Esophagus (tissue), 2 donors: ENCODE results near the gene HERC6. TPM values are rescaled to one million over a fixed set of nuclear protein-coding genes. Genes with fewer than 3 reads are reported as not detected.
"Not testable (repeated sequence)": the region's sequence is repeated elsewhere in the genome, so short reads cannot be mapped to it uniquely, and the experiment has no call there.

ENCODE experiments used
- H3K27ac ChIP-seq, 2 donors: one replicate each; pipeline ENCODE4 v1.5.1; 2013; ENCODE audit warnings: low read depth in 2 of 2, mild to moderate bottlenecking in 2 of 2, inconsistent platforms in 1 of 2, low read length in 1 of 2, moderate library complexity in 1 of 2
- H3K27me3 ChIP-seq, 2 donors: one replicate each; pipeline ENCODE4 v1.6.1; 2013; ENCODE audit warnings: low read length in 2 of 2, control low read depth in 1 of 2, mild to moderate bottlenecking in 1 of 2; ENCODE audit not compliant: insufficient read depth in 2 of 2, control insufficient read depth in 1 of 2
- H3K36me3 ChIP-seq, 2 donors: one replicate each; pipeline ENCODE4 v1.6.1; 2013; ENCODE audit warnings: low read length in 1 of 2; ENCODE audit not compliant: control insufficient read depth in 2 of 2, insufficient read depth in 2 of 2
- H3K4me1 ChIP-seq, 2 donors: one replicate each; pipeline ENCODE4 v1.6.1; 2013; ENCODE audit warnings: low read length in 1 of 2; ENCODE audit not compliant: control insufficient read depth in 2 of 2, insufficient read depth in 2 of 2
- H3K4me3 ChIP-seq, 2 donors: one replicate each; pipeline ENCODE4 v1.5.1; 2013; ENCODE audit warnings: low read length in 2 of 2, mild to moderate bottlenecking in 2 of 2, low read depth in 1 of 2, moderate library complexity in 1 of 2
- H3K9me3 ChIP-seq, 2 donors: one replicate each; pipeline ENCODE4 v1.6.1; 2013; ENCODE audit warnings: mild to moderate bottlenecking in 2 of 2, low read depth in 1 of 2, low read length in 1 of 2, moderate library complexity in 1 of 2; ENCODE audit not compliant: control insufficient read depth in 2 of 2, insufficient read depth in 1 of 2
- WGBS, 2 donors: extraction: QIAGEN DNeasy Blood & Tissue Kit; methylation state at CpG; one replicate each; pipeline ENCODE4 v1.1.7; 2013; 5-methylcytosine and 5-hydroxymethylcytosine counted together
- polyA plus RNA-seq, 2 donors: library from polyadenylated mRNA; stranded (reverse); fragments of 200-250 nt; gene quantifications; one replicate each; pipeline ENCODE4 v1.2.3, GENCODE V29; 2013
- donor health status: healthy with polysubstance abuse.
- donor health status: Bipolar disorder and iron deficiency.

Gene HERC6
- polyA plus RNA-seq, result 10 to 100 TPM in 1 of 2 donors, 1 to 10 TPM in 1; 8.7 to 15.6 TPM

DNA sequence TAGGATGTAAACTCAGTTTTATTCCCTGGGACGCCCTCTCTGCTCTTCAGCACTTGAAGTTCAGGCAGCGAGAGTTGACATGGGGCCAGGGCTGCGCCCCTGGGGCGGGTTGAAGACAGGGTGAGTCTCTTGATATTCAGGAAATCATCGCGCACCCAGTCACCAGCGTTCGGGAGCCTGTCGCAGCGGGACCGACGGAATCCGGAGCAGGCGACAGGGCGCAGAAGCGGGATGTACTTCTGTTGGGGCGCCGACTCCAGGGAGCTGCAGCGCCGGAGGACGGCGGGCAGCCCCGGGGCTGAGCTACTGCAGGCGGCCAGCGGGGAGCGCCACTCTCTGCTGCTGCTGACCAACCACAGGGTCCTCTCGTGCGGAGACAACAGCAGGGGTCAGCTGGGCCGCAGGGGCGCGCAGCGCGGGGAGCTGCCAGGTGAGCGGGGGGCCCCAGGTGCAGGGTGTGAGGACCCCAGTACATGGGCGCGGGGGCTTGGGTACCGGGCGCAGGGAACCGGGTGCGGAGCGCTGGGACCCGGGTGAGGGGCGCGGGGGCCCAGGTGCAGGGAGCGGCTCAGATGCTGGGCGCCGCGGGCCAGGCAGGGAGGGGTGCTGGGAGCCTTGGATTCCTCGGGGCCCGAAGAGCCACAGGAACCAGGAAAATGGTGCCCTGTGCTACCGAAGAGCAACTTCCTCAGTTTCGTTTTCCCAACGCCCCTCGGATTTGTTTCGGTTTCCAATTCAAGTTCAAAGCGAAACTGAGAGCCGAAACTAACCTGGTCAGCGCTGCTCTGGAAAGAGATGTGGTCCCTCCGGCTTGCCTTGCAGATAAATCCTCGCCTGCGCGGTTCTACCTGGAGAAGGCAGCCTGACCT lies at the start of gene HERC6:
Gene HERC6 (plus strand): TSS at position 162 of the 869 bp plus-strand sequence. CDS start 70 bp downstream, at position 232.
- no peaks in the 10 kb centered on the region for H3K9me3 ChIP-seq
- no peaks in the 10 kb centered on the region for H3K36me3 ChIP-seq
- 0 to 1% methylated on average over 61 to 62 of the region's 62 CpGs for WGBS, 2 donors
- H3K27me3 ChIP-seq, result no peaks in the 10 kb centered on the region
- H3K27ac ChIP-seq, result peak within 1 kb of the TSS; percentile 94 to 100
- H3K4me1 ChIP-seq, result no peaks in the 10 kb centered on the region
- peak within 1 kb of the TSS; percentile 88 to 100 for H3K4me3 ChIP-seq

DNA sequence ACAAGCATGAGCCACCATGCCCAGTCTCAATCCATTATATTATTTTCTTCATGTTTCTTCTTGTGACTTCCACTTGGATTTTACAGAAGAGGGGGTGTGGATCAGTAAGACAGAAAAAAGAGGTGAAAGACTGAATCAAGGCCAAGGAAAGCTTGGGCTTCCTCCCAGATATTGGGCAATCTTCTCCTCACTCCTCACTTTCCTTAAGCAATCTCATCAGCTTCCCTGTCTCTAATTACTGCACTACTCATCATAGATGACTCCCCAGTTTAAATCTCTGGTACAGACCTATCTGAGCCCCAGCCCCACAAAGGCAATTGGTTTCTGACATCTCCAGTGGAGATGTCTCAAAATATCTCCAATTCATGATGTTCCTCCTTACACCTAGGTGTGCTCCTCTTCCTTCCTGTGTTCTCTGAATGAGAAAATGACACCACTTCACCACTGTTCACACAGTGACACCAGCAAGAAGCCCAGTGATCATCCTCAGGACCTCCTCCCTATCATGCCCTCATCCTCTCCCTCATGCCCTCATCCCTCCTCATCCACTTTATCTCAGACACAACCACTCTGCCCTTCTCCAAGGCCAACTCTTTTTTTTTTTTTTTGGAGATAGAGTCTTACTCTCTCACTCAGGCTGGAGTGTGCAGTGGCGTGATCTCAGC lies 44.8 kb upstream of the HERC6 start:
- H3K36me3 ChIP-seq, result no peaks in the 10 kb centered on the region
- H3K27ac ChIP-seq, result peak overlapping the region in 1 of 2 donors; percentile 19
- WGBS, 2 donors, result 98 to 100% methylated on average over 1 of the region's 1 CpG
- no peak overlapping the region for H3K4me3 ChIP-seq
- H3K4me1 ChIP-seq, result no peaks in the 10 kb centered on the region
- no peaks in the 10 kb centered on the region for H3K27me3 ChIP-seq
- no peaks in the 10 kb centered on the region for H3K9me3 ChIP-seq

DNA sequence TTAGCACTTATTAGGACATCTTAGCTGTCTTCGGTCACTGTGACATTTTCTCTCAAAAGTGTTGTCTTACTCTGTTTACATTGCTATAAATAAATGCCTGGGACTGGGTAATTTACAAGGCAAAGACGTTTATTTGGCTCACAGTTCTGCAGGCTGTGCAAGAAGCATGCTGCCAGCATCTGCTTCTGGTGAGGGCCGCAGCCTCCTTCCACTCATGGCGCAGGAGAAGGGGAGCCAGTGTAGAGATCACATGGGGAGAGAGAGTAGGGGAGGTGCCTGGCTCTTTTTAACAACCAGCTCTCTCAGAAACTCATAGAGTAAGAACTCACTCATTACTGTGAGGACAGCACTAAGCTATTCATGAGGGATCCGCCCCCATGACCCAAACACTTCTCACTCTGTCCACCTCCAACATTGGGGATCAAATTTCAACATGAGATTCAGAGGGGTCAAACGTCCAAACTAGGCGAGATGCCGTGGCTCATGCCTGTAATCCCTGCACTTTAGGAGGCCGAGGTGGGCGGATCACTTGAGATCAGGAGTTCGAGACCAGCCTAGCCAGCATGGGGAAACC lies 43.5 kb upstream of the HERC6 start:
- Histone ChIP-seq H3K4me3 (no peak overlapping the region), H3K36me3 (no peaks in the 10 kb centered on the region), H3K4me1 (no peaks in the 10 kb centered on the region), H3K27me3 (no peaks in the 10 kb centered on the region), H3K9me3 (no peaks in the 10 kb centered on the region), H3K27ac (no peak overlapping the region)
- WGBS, 2 donors, result 57 to 68% methylated on average over 11 of the region's 11 CpGs

- Histone ChIP-seq H3K27ac (no peak overlapping the region), H3K4me3 (no peak overlapping the region), H3K4me1 (no peaks in the 10 kb centered on the region), H3K27me3 (no peaks in the 10 kb centered on the region), H3K36me3 (no peaks in the 10 kb centered on the region), H3K9me3 (no peaks in the 10 kb centered on the region)
- 64% methylated on average over 8 of the region's 8 CpGs for WGBS, 2 donors
Measured at GRCh38 chr4:88341227-88342192, 37.1 kb upstream of the HERC6 start.

- not testable (repeated sequence) for H3K27me3 ChIP-seq, H3K36me3 ChIP-seq, H3K4me1 ChIP-seq, H3K4me3 ChIP-seq, H3K9me3 ChIP-seq, H3K27ac ChIP-seq
- WGBS, 2 donors, result 86 to 91% methylated on average over 3 of the region's 3 CpGs
Measured at GRCh38 chr4:88346902-88347301, 31.8 kb upstream of the HERC6 start.

DNA sequence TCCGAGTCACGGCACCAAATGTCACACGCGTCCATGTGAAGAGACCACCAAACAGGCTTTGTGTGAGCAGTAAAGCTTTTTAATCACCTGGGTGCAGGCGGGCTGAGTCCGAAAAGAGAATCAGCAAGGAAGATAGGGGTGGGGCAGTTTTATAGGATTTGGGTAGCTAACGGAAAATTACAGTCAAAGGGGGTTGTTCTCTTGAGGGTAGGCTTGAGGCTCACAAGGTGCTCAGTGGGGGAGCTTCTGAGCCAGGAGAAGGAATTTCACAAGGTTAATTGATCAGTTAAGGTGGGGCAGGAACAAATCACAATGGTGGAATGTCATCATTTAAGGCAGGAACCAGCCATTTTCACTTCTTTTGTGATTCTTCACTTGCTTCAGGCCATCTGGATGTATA lies 29.9 kb upstream of the HERC6 start:
- not testable (repeated sequence) for H3K9me3 ChIP-seq, H3K4me3 ChIP-seq, H3K27me3 ChIP-seq, H3K27ac ChIP-seq, H3K4me1 ChIP-seq, H3K36me3 ChIP-seq
- WGBS, 2 donors, result 86 to 87% methylated on average over 7 of the region's 7 CpGs

DNA sequence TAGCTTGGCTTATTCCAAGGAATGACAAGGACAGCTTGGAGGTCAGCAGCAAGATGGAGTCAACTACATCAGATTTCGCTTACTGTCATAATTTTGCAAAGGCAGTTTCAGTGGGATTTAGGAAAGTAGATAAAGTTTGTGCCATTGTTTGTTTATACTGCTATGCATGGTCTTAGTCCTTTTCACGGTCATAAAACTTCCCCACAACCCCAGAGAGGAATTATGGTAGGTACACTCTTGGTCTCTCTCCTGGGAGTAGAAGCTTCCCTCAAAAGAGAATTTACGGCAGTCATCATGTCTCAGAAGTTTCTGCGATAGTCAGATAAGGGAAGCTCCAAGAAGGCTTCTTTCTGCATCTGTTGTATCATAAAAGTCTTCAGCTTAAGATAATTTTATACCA lies 27.9 kb upstream of the HERC6 start:
- WGBS, 2 donors, result 90 to 95% methylated on average over 4 of the region's 4 CpGs
- Histone ChIP-seq H3K27me3 (no peaks in the 10 kb centered on the region), H3K27ac (no peak overlapping the region), H3K4me1 (no peaks in the 10 kb centered on the region), H3K36me3 (no peaks in the 10 kb centered on the region), H3K9me3 (no peaks in the 10 kb centered on the region), H3K4me3 (no peak overlapping the region)

GRCh38 chr4:88352062-88352740 lies 26.5 kb upstream of the HERC6 start:
- H3K4me1 ChIP-seq, result no peaks in the 10 kb centered on the region
- WGBS, 2 donors, result 40 to 53% methylated on average over 3 of the region's 3 CpGs
- H3K27ac ChIP-seq, result peak overlapping the region in 1 of 2 donors; percentile 2
- no peak overlapping the region for H3K4me3 ChIP-seq
- no peaks in the 10 kb centered on the region for H3K36me3 ChIP-seq
- no peaks in the 10 kb centered on the region for H3K9me3 ChIP-seq
- no peaks in the 10 kb centered on the region for H3K27me3 ChIP-seq
